Body of pancreas (tissue), 4 donors: ENCODE measurements around the gene TOP2A.

ENCODE experiments used
- CTCF ChIP-seq, 7 experiments: fragments of 450-650 bp in 4 of 7; fragments of 200-600 bp in 3 of 7; sonication (generic) in 3 of 7; IDR thresholded peaks; one replicate each; pipeline ENCODE4 v1.5.1; 2016 to 2019; ENCODE audit warnings: antibody characterized with exemption in 7 of 7
- POLR2A ChIP-seq, 3 donors: fragments of 450-650 bp; IDR thresholded peaks; one replicate each; pipeline ENCODE4 v1.6.1; 2016; ENCODE audit warnings: antibody characterized with exemption in 3 of 3, mild to moderate bottlenecking in 2 of 3

- TF ChIP-seq CTCF (IDR thresholded peaks at IDR 0.05) (no peak), POLR2A (IDR thresholded peaks at IDR 0.05) (no peak)
Measured at GRCh38 chr17:40466298-40466971, 48.7 kb upstream of the TOP2A start.
